Neural cell (in vitro differentiated cells): ENCODE data around the gene PTPRN2. TPM values are rescaled to one million over a fixed set of nuclear protein-coding genes. Genes with fewer than 3 reads are reported as not detected.

Experiments
- H2AFZ ChIP-seq: fragments of 200-600, 300-800 bp; sonication (generic), shearing (Covaris generic); 2 replicates; pipeline ENCODE4 v1.6.0; 2014; ENCODE audit warnings: low read depth, mild to moderate bottlenecking, antibody characterized with exemption, low read length, moderate library complexity
- H3F3A ChIP-seq: fragments of 200-600 bp; shearing (Covaris generic); 2 replicates; pipeline ENCODE4 v1.6.1; 2016; ENCODE audit warnings: mild to moderate bottlenecking, moderate library complexity, mixed read lengths, antibody characterized with exemption, low read length; ENCODE audit not compliant: insufficient read depth, poor library complexity, severe bottlenecking
- H3K27ac ChIP-seq: fragments of 200-600, 300-800 bp; sonication (generic), shearing (Covaris generic); 2 replicates; pipeline ENCODE4 v1.5.1; 2014; ENCODE audit warnings: mild to moderate bottlenecking, low read length, moderate library complexity
- H3K27me3 ChIP-seq: fragments of 300-800, 200-600 bp; sonication (generic), shearing (Covaris generic); 2 replicates; pipeline ENCODE4 v1.6.0; 2014; ENCODE audit warnings: mild to moderate bottlenecking, low read depth, low read length, moderate library complexity; ENCODE audit not compliant: insufficient read depth
- H3K36me3 ChIP-seq: fragments of 300-800, 200-600 bp; sonication (generic), shearing (Covaris generic); 2 replicates; pipeline ENCODE4 v1.5.1; 2014; ENCODE audit warnings: mild to moderate bottlenecking, antibody characterized with exemption, low read length, moderate library complexity; ENCODE audit not compliant: insufficient read depth
- H3K4me2 ChIP-seq: fragments of 300-800, 200-600 bp; sonication (generic), shearing (Covaris generic); 2 replicates; pipeline ENCODE4 v1.6.0; 2014; ENCODE audit warnings: mild to moderate bottlenecking, low read length
- H3K4me3 ChIP-seq: fragments of 300-800, 200-600 bp; sonication (generic), shearing (Covaris generic); 2 replicates; pipeline ENCODE4 v1.5.1; 2014; ENCODE audit warnings: mild to moderate bottlenecking, low read length, moderate library complexity
- H3K79me2 ChIP-seq: fragments of 200-600 bp; shearing (Covaris generic); replicated peaks from 2 replicates; pipeline ENCODE4 v1.6.0; 2014; ENCODE audit warnings: mild to moderate bottlenecking, low read length, moderate library complexity; ENCODE audit not compliant: insufficient read depth
- H3K9ac ChIP-seq: fragments of 300-800, 200-600 bp; sonication (generic), shearing (Covaris generic); 2 replicates; pipeline ENCODE4 v1.6.1; 2016; ENCODE audit warnings: mild to moderate bottlenecking, low read length, mixed read lengths
- H3K9me2 ChIP-seq: fragments of 200-600 bp; shearing (Covaris generic); 2 replicates; pipeline ENCODE4 v1.6.1; 2016; ENCODE audit warnings: mild to moderate bottlenecking, low read length, mixed read lengths; ENCODE audit not compliant: insufficient read depth
- H3K9me3 ChIP-seq: fragments of 200-600, 300-800 bp; sonication (generic), shearing (Covaris generic); 2 replicates; pipeline ENCODE4 v1.6.1; 2016; ENCODE audit warnings: mild to moderate bottlenecking, mixed run types, low read length, moderate library complexity, mixed read lengths
- H4K20me1 ChIP-seq: fragments of 200-600 bp; shearing (Covaris generic); 2 replicates; pipeline ENCODE4 v1.6.1; 2016; ENCODE audit warnings: mild to moderate bottlenecking, mixed run types; ENCODE audit not compliant: insufficient read depth
- CTCF ChIP-seq: fragments of 450-650 bp; IDR thresholded peaks from 2 replicates; pipeline ENCODE4 v1.5.1; 2014; ENCODE audit warnings: antibody characterized with exemption, mild to moderate bottlenecking, moderate library complexity; ENCODE audit not compliant: poor library complexity, severe bottlenecking
- EP300 ChIP-seq: fragments of 450-650 bp; conservative IDR thresholded peaks from 2 replicates; pipeline ENCODE4 v1.6.1; 2014; ENCODE audit warnings: antibody characterized with exemption, mild to moderate bottlenecking, moderate library complexity; ENCODE audit not compliant: poor library complexity, severe bottlenecking
- EZH2 ChIP-seq: fragments of 200-600, 300-800 bp; shearing (Covaris generic), sonication (generic); IDR thresholded peaks from 2 replicates; pipeline ENCODE4 v1.6.1; 2014; ENCODE audit warnings: antibody characterized with exemption, low read length, borderline replicate concordance, mild to moderate bottlenecking; ENCODE audit not compliant: insufficient read depth, poor library complexity, severe bottlenecking
- MXI1 ChIP-seq: fragments of 450-650 bp; conservative IDR thresholded peaks from 2 replicates; pipeline ENCODE4 v1.6.1; 2014; ENCODE audit warnings: antibody characterized with exemption, mild to moderate bottlenecking; ENCODE audit not compliant: poor library complexity, severe bottlenecking
- POLR2AphosphoS5 ChIP-seq: IDR thresholded peaks from 2 replicates; pipeline ENCODE4 v1.6.1; 2012
- RAD21 ChIP-seq: fragments of 450-650 bp; conservative IDR thresholded peaks from 2 replicates; pipeline ENCODE4 v1.6.1; 2014; ENCODE audit warnings: antibody characterized with exemption, mild to moderate bottlenecking, moderate library complexity
- SMC3 ChIP-seq: fragments of 450-650 bp; conservative IDR thresholded peaks from 2 replicates; pipeline ENCODE4 v1.6.1; 2014; ENCODE audit warnings: antibody characterized with exemption, mild to moderate bottlenecking, moderate library complexity; ENCODE audit not compliant: poor library complexity
- TAF1 ChIP-seq: IDR thresholded peaks from 2 replicates; pipeline ENCODE4 v1.6.1; 2012; ENCODE audit warnings: low read depth
- polyA plus RNA-seq: library from polyadenylated mRNA; depleted of rRNA; stranded (reverse); fragments of >200 nt; gene quantifications from 2 replicates; pipeline ENCODE4 v1.2.3, GENCODE V29; 2014
- TF ChIP-seq, protein P1 (sequence below): IDR thresholded peaks from 2 replicates; pipeline ENCODE4 v1.6.1; 2012; ENCODE audit warnings: borderline replicate concordance

Gene PTPRN2
- polyA plus RNA-seq, 1 donor from 2014 or later, result 31.0 TPM

GRCh38 chr7:157801971-157802675 lies 785.5 kb downstream of the PTPRN2 start:
- no peaks in the 10 kb centered on the region for H3K36me3 ChIP-seq
- no peak overlapping the region for H2AFZ ChIP-seq
- no peaks in the 10 kb centered on the region for H3K79me2 ChIP-seq
- TF ChIP-seq, protein P1, sequence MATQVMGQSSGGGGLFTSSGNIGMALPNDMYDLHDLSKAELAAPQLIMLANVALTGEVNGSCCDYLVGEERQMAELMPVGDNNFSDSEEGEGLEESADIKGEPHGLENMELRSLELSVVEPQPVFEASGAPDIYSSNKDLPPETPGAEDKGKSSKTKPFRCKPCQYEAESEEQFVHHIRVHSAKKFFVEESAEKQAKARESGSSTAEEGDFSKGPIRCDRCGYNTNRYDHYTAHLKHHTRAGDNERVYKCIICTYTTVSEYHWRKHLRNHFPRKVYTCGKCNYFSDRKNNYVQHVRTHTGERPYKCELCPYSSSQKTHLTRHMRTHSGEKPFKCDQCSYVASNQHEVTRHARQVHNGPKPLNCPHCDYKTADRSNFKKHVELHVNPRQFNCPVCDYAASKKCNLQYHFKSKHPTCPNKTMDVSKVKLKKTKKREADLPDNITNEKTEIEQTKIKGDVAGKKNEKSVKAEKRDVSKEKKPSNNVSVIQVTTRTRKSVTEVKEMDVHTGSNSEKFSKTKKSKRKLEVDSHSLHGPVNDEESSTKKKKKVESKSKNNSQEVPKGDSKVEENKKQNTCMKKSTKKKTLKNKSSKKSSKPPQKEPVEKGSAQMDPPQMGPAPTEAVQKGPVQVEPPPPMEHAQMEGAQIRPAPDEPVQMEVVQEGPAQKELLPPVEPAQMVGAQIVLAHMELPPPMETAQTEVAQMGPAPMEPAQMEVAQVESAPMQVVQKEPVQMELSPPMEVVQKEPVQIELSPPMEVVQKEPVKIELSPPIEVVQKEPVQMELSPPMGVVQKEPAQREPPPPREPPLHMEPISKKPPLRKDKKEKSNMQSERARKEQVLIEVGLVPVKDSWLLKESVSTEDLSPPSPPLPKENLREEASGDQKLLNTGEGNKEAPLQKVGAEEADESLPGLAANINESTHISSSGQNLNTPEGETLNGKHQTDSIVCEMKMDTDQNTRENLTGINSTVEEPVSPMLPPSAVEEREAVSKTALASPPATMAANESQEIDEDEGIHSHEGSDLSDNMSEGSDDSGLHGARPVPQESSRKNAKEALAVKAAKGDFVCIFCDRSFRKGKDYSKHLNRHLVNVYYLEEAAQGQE, result no peak
- no peak for TF ChIP-seq POLR2AphosphoS5
- no peak for TF ChIP-seq EP300
- no peak for TF ChIP-seq RAD21
- TF ChIP-seq MXI1, result no peak
- TF ChIP-seq TAF1, result no peak
- TF ChIP-seq SMC3, result no peak
- no peak for TF ChIP-seq EZH2
- TF ChIP-seq CTCF, result no peak
- H3K27me3 ChIP-seq, result no peaks in the 10 kb centered on the region
- H3K4me2 ChIP-seq, result no peak overlapping the region
- H3K4me3 ChIP-seq, result no peak overlapping the region
- H3K27ac ChIP-seq, result no peak overlapping the region
- peaks cover 5% of the 10 kb centered on the region for H3K9me3 ChIP-seq
- no peaks in the 10 kb centered on the region for H4K20me1 ChIP-seq
- no peak overlapping the region for H3K9ac ChIP-seq
- no peaks in the 10 kb centered on the region for H3K9me2 ChIP-seq
- H3F3A ChIP-seq, result no peaks in the 10 kb centered on the region

DNA sequence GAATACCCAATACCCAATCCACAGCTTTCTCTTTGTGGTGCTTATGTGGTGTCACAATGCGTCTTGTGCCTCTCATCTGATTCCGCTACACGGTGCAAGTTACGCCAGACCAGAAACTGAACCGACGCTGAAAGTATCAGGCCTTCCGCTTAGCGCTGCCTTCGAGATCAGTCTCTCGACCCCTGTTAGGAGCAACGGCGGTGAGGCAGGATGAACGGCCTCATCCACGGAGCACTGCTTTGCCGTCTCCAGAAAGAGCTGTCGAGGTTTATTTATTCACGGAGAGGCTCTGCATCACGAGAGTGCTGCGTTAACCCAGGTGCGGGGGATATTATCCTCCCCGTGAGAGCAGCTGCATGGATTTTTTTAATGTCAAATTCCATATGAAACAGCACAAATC lies 786.5 kb downstream of the PTPRN2 start:
- H3F3A ChIP-seq, result no peaks in the 10 kb centered on the region
- no peaks in the 10 kb centered on the region for H3K27me3 ChIP-seq
- no peak for TF ChIP-seq POLR2AphosphoS5
- TF ChIP-seq EZH2, result no peak
- TF ChIP-seq, protein P1, result no peak
- TF ChIP-seq RAD21, result no peak
- no peak for TF ChIP-seq TAF1
- no peak for TF ChIP-seq MXI1
- no peak for TF ChIP-seq SMC3
- peaks cover 5% of the 10 kb centered on the region for H3K9me3 ChIP-seq
- no peak overlapping the region for H3K27ac ChIP-seq
- no peak overlapping the region for H3K4me3 ChIP-seq
- no peaks in the 10 kb centered on the region for H3K36me3 ChIP-seq
- H3K9me2 ChIP-seq, result no peaks in the 10 kb centered on the region
- no peaks in the 10 kb centered on the region for H4K20me1 ChIP-seq
- H3K9ac ChIP-seq, result no peak overlapping the region
- H3K4me2 ChIP-seq, result no peak overlapping the region
- no peaks in the 10 kb centered on the region for H3K79me2 ChIP-seq
- H2AFZ ChIP-seq, result no peak overlapping the region
